ENCODE results near the gene CALR3. TPM values are rescaled to one million over a fixed set of nuclear protein-coding genes. Genes with fewer than 3 reads are reported as not detected.
"Not testable (repeated sequence)": the region's sequence is repeated elsewhere in the genome, so short reads cannot be mapped to it uniquely, and the experiment has no call there.

Gene CALR3, protein sequence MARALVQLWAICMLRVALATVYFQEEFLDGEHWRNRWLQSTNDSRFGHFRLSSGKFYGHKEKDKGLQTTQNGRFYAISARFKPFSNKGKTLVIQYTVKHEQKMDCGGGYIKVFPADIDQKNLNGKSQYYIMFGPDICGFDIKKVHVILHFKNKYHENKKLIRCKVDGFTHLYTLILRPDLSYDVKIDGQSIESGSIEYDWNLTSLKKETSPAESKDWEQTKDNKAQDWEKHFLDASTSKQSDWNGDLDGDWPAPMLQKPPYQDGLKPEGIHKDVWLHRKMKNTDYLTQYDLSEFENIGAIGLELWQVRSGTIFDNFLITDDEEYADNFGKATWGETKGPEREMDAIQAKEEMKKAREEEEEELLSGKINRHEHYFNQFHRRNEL
- total RNA-seq, result not detected in 2 replicates

GRCh38 chr19:16495982-16496612 lies at the start of gene CALR3, which contains the start of gene C19orf44:
CALR3 (minus strand) TSS chr19:16496167; CDS start chr19:16496129, 38 bp downstream.
C19orf44 (plus strand) TSS chr19:16496394; CDS start chr19:16500793, 4,399 bp downstream.
- intact Hi-C loops (cut with micrococcal nuclease), result loop anchor here (1.0 to 2.0 kb wide), 4 partner anchors 24 to 132 kb away; partner anchors contain the start of genes CHERP and MED26
- H3K9me3 Mint-ChIP-seq, result no peaks in the 10 kb centered on the region
- no peaks in the 10 kb centered on the region for H3K36me3 Mint-ChIP-seq (ENCODE audit: low read depth)
- H3K4me1 Mint-ChIP-seq, result peaks cover 14% of the 10 kb centered on the region
- peak; percentile 99 for DNase-seq
- peak within 1 kb of the TSS; percentile 96 for H3K4me3 Mint-ChIP-seq
- H3K27me3 Mint-ChIP-seq, result no peaks in the 10 kb centered on the region
- H3K27ac Mint-ChIP-seq, result peak within 1 kb of the TSS; percentile 93

GRCh38 chr19:16544473-16545231 lies 48.7 kb upstream of the CALR3 start:
- Mint-ChIP-seq H3K9me3 (no peaks in the 10 kb centered on the region), H3K27ac (peak overlapping the region; percentile 53), H3K4me3 (peak overlapping the region; percentile 60), H3K36me3 (ENCODE audit: low read depth) (peaks cover 29% of the 10 kb centered on the region), H3K27me3 (no peaks in the 10 kb centered on the region), H3K4me1 (peaks cover 28% of the 10 kb centered on the region)
- no peak for DNase-seq
- intact Hi-C loops (cut with micrococcal nuclease), result no loop called here

DNA sequence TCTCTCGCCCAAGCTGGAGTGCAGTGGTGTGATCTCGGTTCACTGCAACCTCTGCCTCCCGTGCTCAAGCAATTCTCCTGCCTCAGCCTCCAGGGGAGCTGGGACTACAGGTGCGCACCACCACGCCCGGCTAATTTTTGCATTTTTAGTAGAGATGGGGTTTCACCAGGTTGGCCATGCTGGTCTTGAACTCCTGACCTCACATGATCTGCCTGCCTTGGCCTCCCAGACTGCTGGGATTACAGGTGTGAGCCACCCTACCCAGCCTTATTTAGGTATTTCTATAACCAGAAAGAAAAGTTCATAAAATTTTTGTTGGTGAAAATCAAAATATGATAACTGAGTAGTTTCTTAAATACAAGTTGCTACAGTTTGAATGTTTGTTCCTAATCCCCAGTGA lies 47.8 kb upstream of the CALR3 start:
- not testable (repeated sequence) for H3K9me3 Mint-ChIP-seq, H3K27me3 Mint-ChIP-seq, H3K27ac Mint-ChIP-seq, DNase-seq
- intact Hi-C loops (cut with micrococcal nuclease), result loop anchor here (2.0 kb wide), 1 partner anchor 29 kb away; the partner anchor contains the start of gene SLC35E1
- Mint-ChIP-seq H3K4me1 (peaks cover 31% of the 10 kb centered on the region), H3K4me3 (peak overlapping the region; percentile 91), H3K36me3 (ENCODE audit: low read depth) (peaks cover 36% of the 10 kb centered on the region)

DNA sequence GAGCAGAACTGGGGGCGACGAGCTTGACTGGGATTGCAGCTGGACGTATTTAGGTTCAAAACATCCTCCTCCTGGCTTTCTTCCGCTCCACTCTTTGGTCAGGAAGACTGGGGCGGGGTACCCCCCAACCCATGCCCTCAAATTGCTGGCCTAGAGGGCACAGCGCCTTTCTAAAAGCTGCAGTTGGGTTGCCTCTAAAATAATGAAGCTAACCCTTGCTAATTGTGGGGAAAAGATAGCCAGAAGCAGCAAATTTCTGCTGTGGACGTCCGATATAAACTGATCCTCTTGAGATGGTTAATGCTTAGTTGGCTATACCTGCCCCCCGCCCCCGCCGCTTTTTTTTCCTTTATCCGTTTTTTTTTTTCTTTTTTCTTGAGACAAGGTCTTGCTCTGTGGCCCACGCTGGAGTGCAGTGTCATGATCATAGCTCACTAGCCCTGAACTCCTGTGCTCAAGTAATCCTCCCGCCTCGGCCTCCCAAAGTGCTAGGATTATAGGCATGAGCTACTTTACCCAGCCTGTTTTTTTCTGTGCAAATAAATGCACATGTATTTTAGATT lies 47.0 kb upstream of the CALR3 start:
- no peak for DNase-seq
- Mint-ChIP-seq H3K36me3 (ENCODE audit: low read depth) (peaks cover 42% of the 10 kb centered on the region), H3K27ac (peak overlapping the region; percentile 90), H3K4me1 (peaks cover 36% of the 10 kb centered on the region), H3K9me3 (no peaks in the 10 kb centered on the region), H3K4me3 (peak overlapping the region; percentile 91), H3K27me3 (no peaks in the 10 kb centered on the region)
- intact Hi-C loops (cut with micrococcal nuclease), result loop anchor here (1.0 to 2.0 kb wide), 5 partner anchors 23 to 85 kb away; partner anchors contain the start of genes C19orf44, CALR3, MED26 and SLC35E1

- DNase-seq, result peak; percentile 99
- H3K4me1 Mint-ChIP-seq, result peaks cover 38% of the 10 kb centered on the region
- peak within 1 kb of the TSS; percentile 91 for H3K4me3 Mint-ChIP-seq
- H3K9me3 Mint-ChIP-seq, result no peaks in the 10 kb centered on the region
- H3K36me3 Mint-ChIP-seq (ENCODE audit: low read depth), result peaks cover 49% of the 10 kb centered on the region
- peak within 1 kb of the TSS; percentile 90 for H3K27ac Mint-ChIP-seq
- H3K27me3 Mint-ChIP-seq, result no peaks in the 10 kb centered on the region
- intact Hi-C loops (cut with micrococcal nuclease), result loop anchor here (1.0 to 2.0 kb wide), 5 partner anchors 24 to 86 kb away; partner anchors contain the start of genes C19orf44, CALR3, MED26 and SLC35E1
Measured at GRCh38 chr19:16542045-16542909, 46.3 kb upstream of the CALR3 start, which contains the start of gene CHERP. CHERP (minus strand) TSS chr19:16542437; CDS start chr19:16542378, 59 bp downstream.

- intact Hi-C loops (cut with micrococcal nuclease), result loop anchor here (1.0 to 2.0 kb wide), 5 partner anchors 25 to 87 kb away; partner anchors contain the start of genes C19orf44, CALR3, MED26 and SLC35E1
- Mint-ChIP-seq H3K27me3 (no peaks in the 10 kb centered on the region), H3K36me3 (ENCODE audit: low read depth) (peaks cover 55% of the 10 kb centered on the region), H3K4me1 (peaks cover 39% of the 10 kb centered on the region), H3K9me3 (no peaks in the 10 kb centered on the region), H3K27ac (peak overlapping the region; percentile 84), H3K4me3 (peak overlapping the region; percentile 91)
- DNase-seq, result peak; percentile 62
Measured at GRCh38 chr19:16541526-16542044, 45.6 kb upstream of the CALR3 start.

- peaks cover 59% of the 10 kb centered on the region for H3K36me3 Mint-ChIP-seq (ENCODE audit: low read depth)
- no peaks in the 10 kb centered on the region for H3K9me3 Mint-ChIP-seq
- peak overlapping the region; percentile 91 for H3K4me3 Mint-ChIP-seq
- H3K27me3 Mint-ChIP-seq, result no peaks in the 10 kb centered on the region
- no peak for DNase-seq
- H3K27ac Mint-ChIP-seq, result peak overlapping the region; percentile 84
- intact Hi-C loops (cut with micrococcal nuclease), result no loop called here
- H3K4me1 Mint-ChIP-seq, result peaks cover 39% of the 10 kb centered on the region
Measured at GRCh38 chr19:16540948-16541347, 45.0 kb upstream of the CALR3 start.

GRCh38 chr19:16537111-16537510 lies 41.1 kb upstream of the CALR3 start:
- Mint-ChIP-seq H3K36me3 (ENCODE audit: low read depth) (peaks cover 71% of the 10 kb centered on the region), H3K4me1 (peaks cover 25% of the 10 kb centered on the region), H3K27ac (no peak overlapping the region)

GRCh38 chr19:16536130-16536529 lies 40.2 kb upstream of the CALR3 start:
- no peak for DNase-seq
- Mint-ChIP-seq H3K36me3 (ENCODE audit: low read depth) (peaks cover 75% of the 10 kb centered on the region), H3K9me3 (no peaks in the 10 kb centered on the region), H3K4me1 (peaks cover 21% of the 10 kb centered on the region), H3K27me3 (no peaks in the 10 kb centered on the region), H3K4me3 (no peak overlapping the region), H3K27ac (no peak overlapping the region)
- intact Hi-C loops (cut with micrococcal nuclease), result no loop called here

More at GRCh38 chr19:16537111-16537510, 41.1 kb upstream of the CALR3 start:
- Mint-ChIP-seq H3K9me3 (no peaks in the 10 kb centered on the region), H3K27me3 (no peaks in the 10 kb centered on the region), H3K4me3 (no peak overlapping the region)
- no peak for DNase-seq
- intact Hi-C loops (cut with micrococcal nuclease), result no loop called here

DNA sequence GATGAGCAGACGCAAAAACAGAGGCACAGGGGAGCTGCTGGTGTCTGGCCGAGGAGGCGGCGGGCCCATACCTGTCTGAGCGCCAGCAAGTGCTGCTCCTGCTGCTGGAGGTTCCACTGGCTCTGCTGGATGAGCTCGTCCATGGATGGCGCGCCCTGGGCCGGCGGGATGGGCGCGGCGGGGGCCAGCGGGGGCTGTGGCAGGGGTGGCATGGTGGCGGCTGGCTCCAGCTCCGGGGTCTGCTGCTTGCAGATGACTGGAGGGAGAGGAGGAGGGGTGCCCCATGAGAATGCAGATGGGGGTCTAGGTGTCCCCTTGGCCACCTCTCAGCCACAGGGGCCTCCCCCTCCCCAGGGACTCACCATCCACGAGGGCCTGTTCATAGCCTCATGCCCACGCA lies 39.4 kb upstream of the CALR3 start:
- peaks cover 71% of the 10 kb centered on the region for H3K36me3 Mint-ChIP-seq (ENCODE audit: low read depth)
- intact Hi-C loops (cut with micrococcal nuclease), result no loop called here
- no peaks in the 10 kb centered on the region for H3K9me3 Mint-ChIP-seq
- no peak for DNase-seq
- H3K27me3 Mint-ChIP-seq, result no peaks in the 10 kb centered on the region
- H3K4me1 Mint-ChIP-seq, result peaks cover 18% of the 10 kb centered on the region
- H3K27ac Mint-ChIP-seq, result no peak overlapping the region
- no peak overlapping the region for H3K4me3 Mint-ChIP-seq

DNA sequence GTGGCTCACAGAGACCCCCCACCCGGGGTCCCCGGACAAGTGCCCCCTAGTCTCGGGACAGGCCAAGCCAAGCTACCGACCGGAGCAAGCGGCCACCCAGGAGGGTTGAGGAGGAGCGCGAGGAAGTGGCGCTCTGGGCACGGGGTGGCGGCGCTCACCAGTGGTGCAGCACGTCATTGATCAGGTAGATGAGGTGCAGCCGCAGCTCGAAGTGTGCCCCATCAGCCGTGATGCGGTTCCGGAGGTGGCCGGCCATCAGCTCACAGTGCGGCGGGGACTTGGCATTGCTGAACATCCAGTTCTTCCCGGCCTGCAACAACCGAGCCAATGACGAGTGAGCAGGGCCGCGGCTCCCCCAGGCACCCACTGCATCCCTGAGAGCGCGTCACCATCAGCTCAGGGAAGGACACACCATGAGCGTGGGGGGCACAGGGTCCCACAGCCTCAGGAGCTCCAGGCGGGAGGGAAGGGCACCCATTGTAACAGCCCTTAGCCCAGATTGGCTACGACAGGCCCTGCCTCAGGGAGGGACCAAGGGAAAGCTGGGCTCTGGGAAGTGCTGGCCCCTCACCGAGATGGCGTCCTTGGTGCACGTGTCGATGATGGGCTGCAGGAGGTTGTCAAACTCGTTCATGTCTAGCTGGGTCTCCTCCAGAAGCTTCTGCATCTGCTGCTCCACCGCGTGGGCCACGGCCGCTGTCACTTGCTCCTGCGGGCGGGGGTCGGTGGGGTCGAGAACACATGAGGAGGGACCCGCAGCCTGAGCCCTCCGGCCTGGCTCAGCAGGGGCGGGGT lies 36.7 kb upstream of the CALR3 start:
- Mint-ChIP-seq H3K27ac (no peak overlapping the region), H3K9me3 (no peaks in the 10 kb centered on the region), H3K27me3 (no peaks in the 10 kb centered on the region), H3K4me3 (no peak overlapping the region), H3K36me3 (ENCODE audit: low read depth) (peaks cover 66% of the 10 kb centered on the region), H3K4me1 (peaks cover 5% of the 10 kb centered on the region)
- DNase-seq, result no peak
- intact Hi-C loops (cut with micrococcal nuclease), result no loop called here

- H3K36me3 Mint-ChIP-seq (ENCODE audit: low read depth), result peaks cover 60% of the 10 kb centered on the region
- no peaks in the 10 kb centered on the region for H3K4me1 Mint-ChIP-seq
- no peak overlapping the region for H3K27ac Mint-ChIP-seq
- H3K9me3 Mint-ChIP-seq, result no peaks in the 10 kb centered on the region
- no peak overlapping the region for H3K4me3 Mint-ChIP-seq
- no peak for DNase-seq
- intact Hi-C loops (cut with micrococcal nuclease), result no loop called here
- no peaks in the 10 kb centered on the region for H3K27me3 Mint-ChIP-seq
Measured at GRCh38 chr19:16531380-16531669, 35.4 kb upstream of the CALR3 start.
